Measurements from ENCODE around the gene GPATCH8.

The GPATCH8 gene

GRCh38 chr17:44354582-44355561 lies 148.3 kb downstream of the GPATCH8 start:
- DNase-seq (ENCODE audit: low spot score): peak; percentile 30

GRCh38 chr17:44353672-44354331 lies 149.4 kb downstream of the GPATCH8 start:
- no peak for DNase-seq (ENCODE audit: low spot score)

GRCh38 chr17:44352828-44353671 lies 150.2 kb downstream of the GPATCH8 start:
- DNase-seq (ENCODE audit: low spot score): no peak

GRCh38 chr17:44351961-44352827 lies 151.0 kb downstream of the GPATCH8 start:
- DNase-seq (ENCODE audit: low spot score): no peak

GRCh38 chr17:44351464-44351863 lies 151.7 kb downstream of the GPATCH8 start:
- DNase-seq (ENCODE audit: low spot score): no peak

GRCh38 chr17:44350733-44351226 lies 152.4 kb downstream of the GPATCH8 start:
- DNase-seq (ENCODE audit: low spot score): peak; percentile 81

- no peak for DNase-seq (ENCODE audit: low spot score)
These were observed 153.6 kb downstream of the GPATCH8 start for GRCh38 chr17:44349553-44350070.

- no peak for DNase-seq (ENCODE audit: low spot score)
These were observed 154.2 kb downstream of the GPATCH8 start for GRCh38 chr17:44348988-44349364.

GRCh38 chr17:44348234-44348987 lies 154.8 kb downstream of the GPATCH8 start:
- DNase-seq (ENCODE audit: low spot score): no peak

Data from hematopoietic multipotent progenitor cell treated with erythropoietin and hydrocortisone succinate and interleukin-3 and kit ligand, for 15 days (in vitro differentiated cells).